HG02763 (cell line): ENCODE data around the gene DNAJB13.

Experiments
- ATAC-seq: cut with Tn5 transposase; IDR thresholded peaks from one replicate; pipeline ENCODE4 v1.9.1; 2021; ENCODE audit warnings: mild to moderate bottlenecking, moderate library complexity; ENCODE audit not compliant: unreplicated experiment

DNAJB13 gene

GRCh38 chr11:73998846-73999575, 48.2 kb downstream of the DNAJB13 start:
- ATAC-seq, result no peak

GRCh38 chr11:73999581-74000306, 48.9 kb downstream of the DNAJB13 start:
- ATAC-seq, result no peak

- ATAC-seq, result no peak
These were observed 49.7 kb downstream of the DNAJB13 start for GRCh38 chr11:74000307-74001133.

- ATAC-seq, result no peak
These were observed 51.0 kb downstream of the DNAJB13 start for GRCh38 chr11:74001822-74002286.

GRCh38 chr11:74002832-74003231, 52.0 kb downstream of the DNAJB13 start:
- no peak for ATAC-seq

GRCh38 chr11:74004046-74004695, 53.3 kb downstream of the DNAJB13 start:
- no peak for ATAC-seq

- ATAC-seq, result no peak
These were observed 54.2 kb downstream of the DNAJB13 start for GRCh38 chr11:74004759-74005615.

- ATAC-seq, result no peak
These were observed 55.1 kb downstream of the DNAJB13 start for GRCh38 chr11:74005721-74006517.

GRCh38 chr11:74006743-74007304, 56.0 kb downstream of the DNAJB13 start:
- no peak for ATAC-seq

- no peak for ATAC-seq
These were observed 57.0 kb downstream of the DNAJB13 start for GRCh38 chr11:74007691-74008372.

- no peak for ATAC-seq
These were observed 57.8 kb downstream of the DNAJB13 start, which contains the start of gene UCP3 for GRCh38 chr11:74008373-74009229. Gene UCP3 (minus strand): TSS chr11:74009085. CDS start chr11:74007042, 2,043 bp downstream.

GRCh38 chr11:74009230-74009547, 58.4 kb downstream of the DNAJB13 start:
- no peak for ATAC-seq

- no peak for ATAC-seq
These were observed 59.0 kb downstream of the DNAJB13 start for GRCh38 chr11:74009675-74010305.

GRCh38 chr11:74010306-74011300, 59.8 kb downstream of the DNAJB13 start:
- no peak for ATAC-seq

GRCh38 chr11:74011360-74012073, 60.7 kb downstream of the DNAJB13 start:
- peak; percentile 52 for ATAC-seq
